OCI-LY7 (cell line): ENCODE measurements around the gene METTL24. TPM values are rescaled to one million over a fixed set of nuclear protein-coding genes. Genes with fewer than 3 reads are reported as not detected.

Experiments
- BruUV-seq: library from RNA; stranded (reverse); fragments of 400-500 nt; replicated peaks from 2 replicates; lab custom pipeline; 2021; lab: Mats Ljungman, UMichigan
- CTCF ChIA-PET: fragments of 300-600 bp; sonication (Branson Sonifier 250); formaldehyde crosslinking; loops from one replicate; lab custom pipeline; 2022; ENCODE audit warnings: antibody characterized with exemption; ENCODE audit not compliant: unreplicated experiment; lab: Charles Lee
- POLR2A ChIA-PET: fragments of 300-600 bp; sonication (Branson Sonifier 250); formaldehyde crosslinking; loops from one replicate; lab custom pipeline; 2022; ENCODE audit warnings: antibody characterized with exemption; lab: Charles Lee
- DNase-seq: peaks from one replicate; pipeline ENCODE4 v3.0.0-alpha.2; 2015; ENCODE audit warnings: low spot score
- H2AFZ ChIP-seq: fragments of 200-600 bp; sonication (generic), shearing (Covaris generic); 2 replicates; pipeline ENCODE4 v1.6.1; 2014; ENCODE audit warnings: mild to moderate bottlenecking, antibody characterized with exemption, low read length, moderate library complexity
- H3K27ac ChIP-seq: fragments of 200-600 bp; sonication (generic); 2 replicates; pipeline ENCODE4 v1.5.1; 2014; ENCODE audit warnings: mixed run types, low read depth, mild to moderate bottlenecking, moderate library complexity, low read length, inconsistent platforms; ENCODE audit not compliant: poor library complexity, severe bottlenecking
- H3K36me3 ChIP-seq: fragments of 200-600 bp; sonication (generic); 2 replicates; pipeline ENCODE4 v1.6.1; 2014; ENCODE audit warnings: mild to moderate bottlenecking, antibody characterized with exemption, low read length, moderate library complexity, mixed read lengths; ENCODE audit not compliant: insufficient read depth
- H3K4me1 ChIP-seq: fragments of 200-600 bp; sonication (generic); 2 replicates; pipeline ENCODE4 v1.5.1; 2014; ENCODE audit warnings: mild to moderate bottlenecking, low read length; ENCODE audit not compliant: insufficient read depth, poor library complexity, severe bottlenecking
- H3K4me2 ChIP-seq: fragments of 200-600 bp; sonication (generic); 2 replicates; pipeline ENCODE4 v1.6.1; 2014; ENCODE audit warnings: mild to moderate bottlenecking, low read length
- H3K4me3 ChIP-seq: fragments of 200-600 bp; sonication (generic); 2 replicates; pipeline ENCODE4 v1.5.1; 2014; ENCODE audit warnings: mild to moderate bottlenecking, low read depth, low read length; ENCODE audit not compliant: poor library complexity, severe bottlenecking
- H3K79me2 ChIP-seq: fragments of 200-600 bp; sonication (generic); 2 replicates; pipeline ENCODE4 v1.6.1; 2016; ENCODE audit warnings: low read depth, mild to moderate bottlenecking, low read length, moderate library complexity, mixed read lengths; ENCODE audit not compliant: insufficient read depth
- H3K9me2 ChIP-seq: fragments of 200-600 bp; sonication (generic); 2 replicates; pipeline ENCODE4 v1.6.1; 2016; ENCODE audit warnings: mild to moderate bottlenecking, low read length, mixed read lengths; ENCODE audit not compliant: insufficient read depth
- H3K9me3 ChIP-seq: fragments of 200-600 bp; sonication (generic); 2 replicates; pipeline ENCODE4 v1.6.1; 2014; ENCODE audit warnings: mild to moderate bottlenecking, mixed run types, low read length, mixed read lengths
- H4K20me1 ChIP-seq: fragments of 200-600 bp; sonication (generic); 2 replicates; pipeline ENCODE4 v1.6.1; 2014; ENCODE audit warnings: mild to moderate bottlenecking, antibody characterized with exemption, low read length, moderate library complexity, mixed read lengths; ENCODE audit not compliant: insufficient read depth
- EZH2phosphoT487 ChIP-seq: fragments of 200-600 bp; sonication (generic); IDR thresholded peaks from 2 replicates; pipeline ENCODE4 v1.6.1; 2018; ENCODE audit warnings: low read depth, borderline replicate concordance, mild to moderate bottlenecking, mixed run types, antibody characterized with exemption, low read length, moderate library complexity, mixed read lengths
- intact Hi-C: fragments of 100-400 bp; cut with micrococcal nuclease; formaldehyde crosslinking; loops from one replicate; pipeline ENCODE4 v1.10.0; 2022; ENCODE audit not compliant: unreplicated experiment
- total RNA-seq, 2 experiments: library from RNA; depleted of rRNA in 1 of 2; stranded (reverse); fragments of >200 nt in 1 of 2; shearing (Covaris generic) in 1 of 2; gene quantifications; 2 replicates each; pipeline ENCODE4 v1.2.3, GENCODE V29; 2014 to 2022
- TF ChIP-seq, protein P1 (sequence below): fragments of 200-600 bp; sonication (generic); conservative IDR thresholded peaks from 2 replicates; pipeline ENCODE4 v1.5.1; 2014; ENCODE audit warnings: mild to moderate bottlenecking, antibody characterized with exemption, low read length, moderate library complexity, mixed read lengths

Gene METTL24
- total RNA-seq, 2 experiments from 2014 or later = not detected

DNA sequence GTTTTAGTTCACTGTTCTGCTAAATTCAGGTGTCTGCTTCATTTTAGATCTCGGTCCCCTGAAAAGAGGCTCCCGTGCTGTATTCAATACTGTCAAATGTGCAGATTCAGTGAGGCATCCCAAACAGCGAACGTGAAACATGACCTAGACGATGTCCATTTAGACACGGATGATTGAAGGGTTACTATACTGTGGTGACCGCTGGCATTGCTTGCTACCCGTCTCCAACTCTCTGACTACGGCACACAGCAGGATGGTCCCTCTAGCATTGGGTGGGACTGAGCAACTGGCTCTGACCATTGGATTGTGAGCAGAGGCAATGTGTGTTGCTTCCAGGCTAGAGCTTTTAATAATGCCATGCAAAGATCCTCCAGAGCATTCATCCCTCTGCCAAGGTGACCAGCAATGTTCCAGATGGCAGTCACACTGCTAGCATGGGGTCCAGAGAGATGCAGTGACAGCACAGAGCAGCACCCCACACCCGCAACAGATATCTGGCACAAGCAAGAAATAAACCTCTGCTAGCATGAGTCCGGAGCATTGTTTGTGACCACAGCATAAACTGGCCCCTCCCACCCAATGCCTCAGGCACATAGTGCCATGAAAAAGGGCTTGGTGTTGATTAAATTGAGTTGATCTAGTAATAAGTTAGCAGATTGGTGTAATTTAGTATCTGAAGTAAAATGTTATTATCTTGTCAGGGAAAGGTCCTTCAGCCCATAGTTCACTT, 9.0 kb downstream of the METTL24 start:
- Histone ChIP-seq H3K9me2 (no peaks in the 10 kb centered on the region), H3K4me3 (no peak overlapping the region), H3K79me2 (no peaks in the 10 kb centered on the region), H2AFZ (no peak overlapping the region), H3K27ac (no peak overlapping the region), H3K36me3 (no peaks in the 10 kb centered on the region), H3K4me2 (no peak overlapping the region), H4K20me1 (no peaks in the 10 kb centered on the region), H3K9me3 (no peaks in the 10 kb centered on the region), H3K4me1 (no peaks in the 10 kb centered on the region)
- CTCF ChIA-PET = no interaction called here
- intact Hi-C loops = no loop called here
- DNase-seq = no peak
- POLR2A ChIA-PET = no interaction called here
- BruUV-seq = no TSS peak
- TF ChIP-seq EZH2phosphoT487 = no peak
- TF ChIP-seq, protein P1, sequence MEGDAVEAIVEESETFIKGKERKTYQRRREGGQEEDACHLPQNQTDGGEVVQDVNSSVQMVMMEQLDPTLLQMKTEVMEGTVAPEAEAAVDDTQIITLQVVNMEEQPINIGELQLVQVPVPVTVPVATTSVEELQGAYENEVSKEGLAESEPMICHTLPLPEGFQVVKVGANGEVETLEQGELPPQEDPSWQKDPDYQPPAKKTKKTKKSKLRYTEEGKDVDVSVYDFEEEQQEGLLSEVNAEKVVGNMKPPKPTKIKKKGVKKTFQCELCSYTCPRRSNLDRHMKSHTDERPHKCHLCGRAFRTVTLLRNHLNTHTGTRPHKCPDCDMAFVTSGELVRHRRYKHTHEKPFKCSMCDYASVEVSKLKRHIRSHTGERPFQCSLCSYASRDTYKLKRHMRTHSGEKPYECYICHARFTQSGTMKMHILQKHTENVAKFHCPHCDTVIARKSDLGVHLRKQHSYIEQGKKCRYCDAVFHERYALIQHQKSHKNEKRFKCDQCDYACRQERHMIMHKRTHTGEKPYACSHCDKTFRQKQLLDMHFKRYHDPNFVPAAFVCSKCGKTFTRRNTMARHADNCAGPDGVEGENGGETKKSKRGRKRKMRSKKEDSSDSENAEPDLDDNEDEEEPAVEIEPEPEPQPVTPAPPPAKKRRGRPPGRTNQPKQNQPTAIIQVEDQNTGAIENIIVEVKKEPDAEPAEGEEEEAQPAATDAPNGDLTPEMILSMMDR = no peak

- Histone ChIP-seq H3K9me2 (no peaks in the 10 kb centered on the region), H3K9me3 (no peaks in the 10 kb centered on the region), H3K27ac (no peak overlapping the region), H3K79me2 (no peaks in the 10 kb centered on the region), H3K4me3 (no peak overlapping the region), H4K20me1 (no peaks in the 10 kb centered on the region), H2AFZ (no peak overlapping the region), H3K4me2 (no peak overlapping the region), H3K36me3 (no peaks in the 10 kb centered on the region), H3K4me1 (no peaks in the 10 kb centered on the region)
- no TSS peak for BruUV-seq
- intact Hi-C loops = no loop called here
- POLR2A ChIA-PET = no interaction called here
- DNase-seq = no peak
- TF ChIP-seq, protein P1 = no peak
- TF ChIP-seq EZH2phosphoT487 = no peak
- CTCF ChIA-PET = no interaction called here
Observed at GRCh38 chr6:110345025-110345424, 13.1 kb downstream of the METTL24 start.

DNA sequence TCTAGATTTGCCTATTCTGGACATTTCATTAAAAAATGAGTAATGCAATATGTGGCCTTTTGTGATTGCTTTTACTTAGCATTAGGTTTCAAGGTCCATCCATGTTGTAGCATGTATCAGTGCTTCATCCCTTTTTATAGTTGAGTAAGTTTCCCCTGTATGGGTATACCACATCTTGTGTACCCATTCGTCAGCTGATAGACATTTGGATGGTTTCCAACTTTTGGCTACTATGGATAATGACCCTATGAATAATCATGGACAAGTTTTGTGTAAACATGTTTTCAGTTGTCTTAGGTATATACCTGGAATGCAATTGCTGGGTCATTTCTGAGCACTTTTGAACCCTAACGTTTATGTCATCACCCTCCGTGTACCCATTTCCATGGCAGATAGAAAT, 15.4 kb downstream of the METTL24 start:
- DNase-seq = no peak
- no peak overlapping the region for H3K4me2 ChIP-seq
- ChIA-PET POLR2A (no interaction called here), CTCF (no interaction called here)
- no peaks in the 10 kb centered on the region for H3K36me3 ChIP-seq
- no peak overlapping the region for H3K27ac ChIP-seq
- H3K9me2 ChIP-seq = no peaks in the 10 kb centered on the region
- no peak overlapping the region for H2AFZ ChIP-seq
- TF ChIP-seq, protein P1 = no peak
- no peak for TF ChIP-seq EZH2phosphoT487
- H3K4me1 ChIP-seq = no peaks in the 10 kb centered on the region
- no peak overlapping the region for H3K4me3 ChIP-seq
- intact Hi-C loops = no loop called here
- no peaks in the 10 kb centered on the region for H3K9me3 ChIP-seq
- no TSS peak for BruUV-seq
- H4K20me1 ChIP-seq = no peaks in the 10 kb centered on the region
- H3K79me2 ChIP-seq = no peaks in the 10 kb centered on the region
